Tibial nerve (tissue), 4 donors: Measurements from ENCODE around the gene TDP1. TPM values are rescaled to one million over a fixed set of nuclear protein-coding genes. Genes with fewer than 3 reads are reported as not detected.

Source experiments
- DNase-seq, 2 donors: peaks; one replicate each; pipeline ENCODE4 v3.0.0-alpha.2; 2019; ENCODE audit warnings: low spot score in 2 of 2
- H3K27ac ChIP-seq, 4 donors: fragments of 200-600 bp; sonication (generic) in 3 of 4; one replicate each; pipeline ENCODE4 v1.5.1; 2017 to 2019; ENCODE audit warnings: mild to moderate bottlenecking in 1 of 4
- H3K27me3 ChIP-seq, 2 donors: fragments of 200-600 bp; sonication (generic) in 1 of 2; one replicate each; pipeline versions ENCODE4 v1.5.1 to v1.6.0; 2017 to 2019
- H3K36me3 ChIP-seq, 3 donors: fragments of 200-600 bp; sonication (generic); one replicate each; pipeline ENCODE4 v1.5.1; 2018 to 2019
- H3K4me1 ChIP-seq, 4 donors: fragments of 200-600 bp; sonication (generic) in 3 of 4; one replicate each; pipeline ENCODE4 v1.5.1; 2017 to 2019
- H3K4me3 ChIP-seq, 4 donors: fragments of 200-600 bp; sonication (generic) in 3 of 4; one replicate each; pipeline ENCODE4 v1.5.1; 2017 to 2019; ENCODE audit warnings: mild to moderate bottlenecking in 1 of 4, moderate library complexity in 1 of 4
- H3K9me3 ChIP-seq, 4 donors: fragments of 200-600 bp; sonication (generic) in 3 of 4; one replicate each; pipeline ENCODE4 v1.5.1; 2017 to 2019
- EP300 ChIP-seq, 2 donors: sonication (generic); formaldehyde crosslinking; IDR thresholded peaks; one replicate each; pipeline ENCODE4 v1.6.1; 2017; ENCODE audit warnings: antibody characterized with exemption in 2 of 2, mild to moderate bottlenecking in 1 of 2
- POLR2A ChIP-seq, 2 donors: fragments of 450-650 bp; IDR thresholded peaks; one replicate each; pipeline ENCODE4 v1.6.1; 2017; ENCODE audit warnings: antibody characterized with exemption in 2 of 2, mild to moderate bottlenecking in 2 of 2, moderate library complexity in 2 of 2
- WGBS, 2 donors: methylation state at CpG; one replicate each; pipeline ENCODE4 v1.1.5; 2018; 5-methylcytosine and 5-hydroxymethylcytosine counted together
- total RNA-seq, 4 donors: library from RNA; depleted of rRNA; stranded (reverse); fragments of >200 nt; gene quantifications; one replicate each; pipeline ENCODE4 v1.1.0, GENCODE V29; 2016
- TF ChIP-seq, protein P1 (sequence below), 5 experiments: fragments of 200-600 bp in 3 of 5; fragments of 450-650 bp in 2 of 5; sonication (generic) in 3 of 5; IDR thresholded peaks; one replicate each; pipeline ENCODE4 v1.5.1; 2016 to 2019; ENCODE audit warnings: antibody characterized with exemption in 5 of 5, mild to moderate bottlenecking in 3 of 5, moderate library complexity in 2 of 5

The TDP1 gene
- total RNA-seq, 4 donors from 2014 or later, result 5.9 to 9.0 (median 6.5) TPM

DNA sequence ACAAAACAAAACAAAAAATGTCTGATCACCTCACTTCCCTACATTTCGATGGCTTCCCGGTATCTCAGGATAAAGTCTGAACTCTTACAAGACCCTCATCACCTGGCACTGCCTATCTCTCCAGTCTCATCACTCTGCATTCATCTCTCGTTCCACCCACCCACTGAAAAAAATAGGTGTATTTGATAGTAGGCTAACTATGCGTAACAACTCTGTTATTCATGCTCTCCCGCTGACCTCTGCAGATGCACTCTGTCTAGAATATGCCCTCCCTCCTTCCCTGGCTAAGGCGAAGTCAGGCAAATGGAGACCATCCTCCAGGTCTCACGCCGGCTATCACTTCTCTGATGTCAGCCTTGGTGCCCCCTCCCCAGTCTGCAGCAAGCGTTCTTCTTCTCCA lies 46.1 kb upstream of the TDP1 start:
- Histone ChIP-seq H3K36me3 (no peaks in the 10 kb centered on the region), H3K27me3 (no peaks in the 10 kb centered on the region), H3K9me3 (no peaks in the 10 kb centered on the region), H3K27ac (no peak overlapping the region), H3K4me3 (no peak overlapping the region), H3K4me1 (peaks cover 0 to 27% (median 0%) of the 10 kb centered on the region in 4 donors)
- no peak for DNase-seq
- TF ChIP-seq EP300 (IDR thresholded peaks at IDR 0.05) (no peak), POLR2A (IDR thresholded peaks at IDR 0.05) (no peak)
- TF ChIP-seq, protein P1, sequence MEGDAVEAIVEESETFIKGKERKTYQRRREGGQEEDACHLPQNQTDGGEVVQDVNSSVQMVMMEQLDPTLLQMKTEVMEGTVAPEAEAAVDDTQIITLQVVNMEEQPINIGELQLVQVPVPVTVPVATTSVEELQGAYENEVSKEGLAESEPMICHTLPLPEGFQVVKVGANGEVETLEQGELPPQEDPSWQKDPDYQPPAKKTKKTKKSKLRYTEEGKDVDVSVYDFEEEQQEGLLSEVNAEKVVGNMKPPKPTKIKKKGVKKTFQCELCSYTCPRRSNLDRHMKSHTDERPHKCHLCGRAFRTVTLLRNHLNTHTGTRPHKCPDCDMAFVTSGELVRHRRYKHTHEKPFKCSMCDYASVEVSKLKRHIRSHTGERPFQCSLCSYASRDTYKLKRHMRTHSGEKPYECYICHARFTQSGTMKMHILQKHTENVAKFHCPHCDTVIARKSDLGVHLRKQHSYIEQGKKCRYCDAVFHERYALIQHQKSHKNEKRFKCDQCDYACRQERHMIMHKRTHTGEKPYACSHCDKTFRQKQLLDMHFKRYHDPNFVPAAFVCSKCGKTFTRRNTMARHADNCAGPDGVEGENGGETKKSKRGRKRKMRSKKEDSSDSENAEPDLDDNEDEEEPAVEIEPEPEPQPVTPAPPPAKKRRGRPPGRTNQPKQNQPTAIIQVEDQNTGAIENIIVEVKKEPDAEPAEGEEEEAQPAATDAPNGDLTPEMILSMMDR (IDR thresholded peaks at IDR 0.05), result no peak
- 96 to 98% methylated on average over 9 of the region's 9 CpGs for WGBS, 2 donors

DNA sequence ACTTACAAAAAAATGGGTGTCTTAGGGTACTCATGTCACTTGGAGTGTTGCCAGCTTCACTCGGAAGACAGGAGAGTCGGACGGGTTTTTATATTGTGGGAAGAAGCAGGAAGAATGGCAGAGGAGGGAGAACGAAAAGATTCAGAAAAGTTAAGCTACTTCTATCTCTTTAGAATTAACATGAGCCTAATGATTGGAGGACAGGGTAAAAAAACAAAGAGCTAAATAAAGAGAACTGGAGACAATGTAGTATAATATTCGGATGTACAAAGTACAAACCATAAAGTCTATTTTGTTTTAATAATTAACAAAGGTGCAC lies 45.1 kb upstream of the TDP1 start:
- 36 to 45% methylated on average over 5 of the region's 5 CpGs for WGBS, 2 donors

DNA sequence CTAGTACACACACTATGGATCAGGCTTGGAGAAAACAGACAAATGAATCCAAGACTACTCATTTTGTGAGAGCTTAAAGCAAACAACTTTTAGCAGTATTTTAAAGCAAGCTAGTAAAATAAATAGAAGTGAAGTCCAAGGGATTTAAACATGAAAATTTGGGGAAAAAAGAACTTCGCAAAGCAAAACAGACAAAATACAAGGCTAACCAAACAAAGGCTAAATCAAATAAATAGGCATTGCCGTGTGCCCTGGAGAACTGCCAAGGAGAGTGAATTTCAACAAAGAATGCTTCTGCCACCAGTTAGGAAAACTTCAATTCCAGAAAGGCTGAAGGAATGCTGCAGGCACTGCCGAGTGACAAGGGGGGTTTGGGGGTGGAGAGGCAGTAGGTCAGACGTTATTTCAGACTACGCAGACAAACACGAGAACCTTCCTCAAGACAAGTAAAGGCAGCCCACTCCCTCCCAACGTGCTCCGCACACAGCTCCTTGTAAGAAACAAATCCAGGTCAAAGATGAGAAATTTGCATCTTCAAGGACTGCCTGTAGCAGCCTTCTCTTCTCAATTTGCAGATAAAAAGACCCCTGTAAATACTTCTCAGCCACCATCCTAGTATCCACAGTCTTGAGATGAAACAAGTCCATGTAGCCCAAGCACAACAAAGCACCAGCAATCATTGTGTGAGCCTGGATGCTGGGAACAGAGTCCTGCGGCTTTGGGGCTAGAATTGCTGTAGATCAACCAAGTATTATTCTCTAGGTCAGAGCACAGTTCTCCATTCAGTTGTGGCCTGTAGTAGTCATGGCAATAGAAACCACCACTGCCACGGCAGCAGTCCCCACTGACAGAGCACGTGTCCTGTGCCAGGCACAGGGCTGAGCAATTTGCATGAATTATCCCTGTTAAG lies 44.5 kb upstream of the TDP1 start:
- H3K27ac ChIP-seq, result peak overlapping the region in 3 of 4 donors; percentile 37 to 92 (median 81)

More for the DNA sequence above, 45.1 kb upstream of the TDP1 start:
- no peaks in the 10 kb centered on the region for H3K27me3 ChIP-seq
- H3K27ac ChIP-seq, result peak overlapping the region in 2 of 4 donors; percentile 81 to 92
- H3K4me1 ChIP-seq, result peaks cover 0 to 31% (median 0%) of the 10 kb centered on the region in 4 donors
- TF ChIP-seq POLR2A (IDR thresholded peaks at IDR 0.05) (no peak), EP300 (IDR thresholded peaks at IDR 0.05) (no peak)
- TF ChIP-seq, protein P1 (IDR thresholded peaks at IDR 0.05), result no peak
- no peaks in the 10 kb centered on the region for H3K36me3 ChIP-seq
- DNase-seq, result no peak
- H3K9me3 ChIP-seq, result no peaks in the 10 kb centered on the region
- no peak overlapping the region for H3K4me3 ChIP-seq

DNA sequence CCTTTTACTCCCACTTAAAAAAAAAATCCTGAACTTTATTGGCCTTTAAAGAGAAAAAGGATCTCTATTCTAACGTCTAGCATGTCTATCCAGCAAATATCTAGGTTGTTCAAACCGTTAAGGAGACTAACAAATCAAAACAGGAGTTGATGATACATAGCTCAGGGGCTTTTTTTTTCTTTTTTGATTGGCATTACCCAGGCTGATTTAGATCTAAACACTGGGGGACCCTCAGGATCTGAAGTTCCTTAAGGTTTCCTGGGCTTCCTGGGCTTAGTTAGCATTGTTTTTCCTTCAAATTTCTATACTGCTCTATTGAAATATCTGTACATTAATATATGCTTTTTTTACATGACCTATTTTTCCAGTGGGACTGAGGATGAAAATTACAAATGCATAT lies 43.5 kb upstream of the TDP1 start:
- WGBS, 2 donors, result 35 to 43% methylated on average over 2 of the region's 2 CpGs
- Histone ChIP-seq H3K4me3 (no peak overlapping the region), H3K4me1 (peaks cover 0 to 31% (median 0%) of the 10 kb centered on the region in 4 donors), H3K36me3 (no peaks in the 10 kb centered on the region), H3K27ac (peak overlapping the region; percentile 37 to 92 (median 59)), H3K9me3 (no peaks in the 10 kb centered on the region), H3K27me3 (no peaks in the 10 kb centered on the region)
- no peak for DNase-seq
- TF ChIP-seq EP300 (IDR thresholded peaks at IDR 0.05) (no peak), POLR2A (IDR thresholded peaks at IDR 0.05) (no peak)
- TF ChIP-seq, protein P1 (IDR thresholded peaks at IDR 0.05), result no peak

More for the DNA sequence above, 44.5 kb upstream of the TDP1 start:
- TF ChIP-seq EP300 (IDR thresholded peaks at IDR 0.05), result no peak
- TF ChIP-seq, protein P1 (IDR thresholded peaks at IDR 0.05), result no peak
- no peak for TF ChIP-seq POLR2A (IDR thresholded peaks at IDR 0.05)
- H3K4me1 ChIP-seq, result peaks cover 0 to 31% (median 0%) of the 10 kb centered on the region in 4 donors
- WGBS, 2 donors, result 24 to 30% methylated on average over 11 of the region's 11 CpGs
- H3K27me3 ChIP-seq, result no peaks in the 10 kb centered on the region
- H3K9me3 ChIP-seq, result no peaks in the 10 kb centered on the region
- H3K4me3 ChIP-seq, result no peak overlapping the region
- DNase-seq, result no peak
- H3K36me3 ChIP-seq, result no peaks in the 10 kb centered on the region

DNA sequence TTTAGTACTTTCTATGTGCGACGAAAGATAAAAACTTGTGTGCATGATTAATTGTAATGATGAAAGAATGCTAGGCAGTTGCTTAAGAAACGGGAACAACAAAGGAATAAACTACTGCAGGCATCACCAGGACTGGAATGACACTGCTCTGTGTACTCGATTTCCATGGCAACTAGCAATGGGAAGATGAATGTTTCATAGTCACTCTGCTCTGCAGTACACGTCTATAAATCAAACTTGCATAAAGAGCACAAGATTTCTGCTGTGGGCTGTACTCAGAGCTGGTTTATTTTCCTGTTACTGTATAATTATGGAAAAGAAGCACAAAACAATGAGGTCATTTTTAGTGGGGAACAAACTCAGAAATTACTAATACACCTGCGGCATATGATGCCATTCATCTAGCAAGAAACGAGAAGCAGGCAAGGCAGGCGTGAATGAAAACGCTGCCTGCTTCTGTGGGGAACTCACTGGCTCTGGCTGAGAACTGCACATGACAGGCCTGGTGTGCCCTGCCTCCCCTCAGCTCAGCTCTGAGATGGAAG lies 43.0 kb upstream of the TDP1 start:
- Histone ChIP-seq H3K4me1 (peaks cover 0 to 31% (median 0%) of the 10 kb centered on the region in 4 donors), H3K36me3 (no peaks in the 10 kb centered on the region), H3K27me3 (no peaks in the 10 kb centered on the region), H3K4me3 (no peak overlapping the region), H3K9me3 (no peaks in the 10 kb centered on the region), H3K27ac (peak overlapping the region in 3 of 4 donors; percentile 37 to 92 (median 81))
- WGBS, 2 donors, result 29 to 30% methylated on average over 9 of the region's 9 CpGs
- peak in 1 of 2 donors; percentile 15 for DNase-seq
- peak in 1 of 2 donors; percentile 79 for TF ChIP-seq EP300 (IDR thresholded peaks at IDR 0.05)
- TF ChIP-seq, protein P1 (IDR thresholded peaks at IDR 0.05), result no peak
